Neural progenitor cell (in vitro differentiated cells): ENCODE results near the gene ZNF627.
"Not testable (repeated sequence)": the region's sequence is repeated elsewhere in the genome, so short reads cannot be mapped to it uniquely, and the experiment has no call there.

Experiments
- EZH2 ChIP-seq: fragments of 200-600 bp; sonication (generic); IDR thresholded peaks from 2 replicates; pipeline ENCODE4 v1.6.1; 2017; ENCODE audit warnings: antibody characterized with exemption, mild to moderate bottlenecking, moderate library complexity
- TF ChIP-seq, protein P1 (sequence below): fragments of 200-600 bp; sonication (generic); IDR thresholded peaks from 2 replicates; pipeline ENCODE4 v1.5.1; 2017; ENCODE audit warnings: antibody characterized with exemption, mild to moderate bottlenecking

DNA sequence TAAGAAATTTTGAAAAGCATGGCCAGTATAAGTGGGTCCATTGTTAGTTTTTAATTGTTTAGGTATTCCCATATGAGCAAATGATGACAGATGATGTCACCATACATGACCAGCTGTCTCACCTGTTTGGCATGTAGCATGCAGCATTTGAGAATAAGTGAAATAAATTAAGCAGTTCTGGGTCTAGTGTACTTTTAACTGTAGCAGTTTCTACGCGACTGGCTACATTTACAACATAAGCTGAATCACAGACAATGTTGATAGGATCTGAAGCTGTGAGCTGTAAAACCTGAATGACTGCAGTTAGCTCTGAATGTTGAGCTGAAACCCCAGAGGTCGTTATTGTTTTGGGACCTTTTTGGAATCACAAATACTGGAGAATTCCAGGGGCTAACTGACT is 25.1 kb downstream of the ZNF627 start:
- TF ChIP-seq, protein P1, sequence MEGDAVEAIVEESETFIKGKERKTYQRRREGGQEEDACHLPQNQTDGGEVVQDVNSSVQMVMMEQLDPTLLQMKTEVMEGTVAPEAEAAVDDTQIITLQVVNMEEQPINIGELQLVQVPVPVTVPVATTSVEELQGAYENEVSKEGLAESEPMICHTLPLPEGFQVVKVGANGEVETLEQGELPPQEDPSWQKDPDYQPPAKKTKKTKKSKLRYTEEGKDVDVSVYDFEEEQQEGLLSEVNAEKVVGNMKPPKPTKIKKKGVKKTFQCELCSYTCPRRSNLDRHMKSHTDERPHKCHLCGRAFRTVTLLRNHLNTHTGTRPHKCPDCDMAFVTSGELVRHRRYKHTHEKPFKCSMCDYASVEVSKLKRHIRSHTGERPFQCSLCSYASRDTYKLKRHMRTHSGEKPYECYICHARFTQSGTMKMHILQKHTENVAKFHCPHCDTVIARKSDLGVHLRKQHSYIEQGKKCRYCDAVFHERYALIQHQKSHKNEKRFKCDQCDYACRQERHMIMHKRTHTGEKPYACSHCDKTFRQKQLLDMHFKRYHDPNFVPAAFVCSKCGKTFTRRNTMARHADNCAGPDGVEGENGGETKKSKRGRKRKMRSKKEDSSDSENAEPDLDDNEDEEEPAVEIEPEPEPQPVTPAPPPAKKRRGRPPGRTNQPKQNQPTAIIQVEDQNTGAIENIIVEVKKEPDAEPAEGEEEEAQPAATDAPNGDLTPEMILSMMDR, result not testable (repeated sequence)
- not testable (repeated sequence) for TF ChIP-seq EZH2
